ENCODE results near the gene PCSK4.

GRCh38 chr19:1495799-1496713 lies 5.9 kb upstream of the PCSK4 start:
- TF ChIP-seq EZH2 (IDR thresholded peaks at IDR 0.05; ENCODE audit: low read length), result no peak
- TF ChIP-seq, protein P1, sequence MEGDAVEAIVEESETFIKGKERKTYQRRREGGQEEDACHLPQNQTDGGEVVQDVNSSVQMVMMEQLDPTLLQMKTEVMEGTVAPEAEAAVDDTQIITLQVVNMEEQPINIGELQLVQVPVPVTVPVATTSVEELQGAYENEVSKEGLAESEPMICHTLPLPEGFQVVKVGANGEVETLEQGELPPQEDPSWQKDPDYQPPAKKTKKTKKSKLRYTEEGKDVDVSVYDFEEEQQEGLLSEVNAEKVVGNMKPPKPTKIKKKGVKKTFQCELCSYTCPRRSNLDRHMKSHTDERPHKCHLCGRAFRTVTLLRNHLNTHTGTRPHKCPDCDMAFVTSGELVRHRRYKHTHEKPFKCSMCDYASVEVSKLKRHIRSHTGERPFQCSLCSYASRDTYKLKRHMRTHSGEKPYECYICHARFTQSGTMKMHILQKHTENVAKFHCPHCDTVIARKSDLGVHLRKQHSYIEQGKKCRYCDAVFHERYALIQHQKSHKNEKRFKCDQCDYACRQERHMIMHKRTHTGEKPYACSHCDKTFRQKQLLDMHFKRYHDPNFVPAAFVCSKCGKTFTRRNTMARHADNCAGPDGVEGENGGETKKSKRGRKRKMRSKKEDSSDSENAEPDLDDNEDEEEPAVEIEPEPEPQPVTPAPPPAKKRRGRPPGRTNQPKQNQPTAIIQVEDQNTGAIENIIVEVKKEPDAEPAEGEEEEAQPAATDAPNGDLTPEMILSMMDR (optimal IDR thresholded peaks at IDR 0.05 in 1 of 3, IDR thresholded peaks at IDR 0.05 in 1 of 3, conservative IDR thresholded peaks at IDR 0.05 in 1 of 3; ENCODE audit: extremely low read depth in 1 of 3, insufficient read depth in 2 of 3, low read length in 3 of 3), result no peak
